Upper lobe of left lung (tissue), 4 donors: ENCODE data around the gene RHBDL1.

Source experiments
- POLR2A ChIP-seq, 4 donors: fragments of 450-650 bp; IDR thresholded peaks; one replicate each; pipeline ENCODE4 v1.5.1; 2016 to 2017; ENCODE audit warnings: antibody characterized with exemption in 4 of 4, mild to moderate bottlenecking in 2 of 4
- POLR2AphosphoS5 ChIP-seq, 2 donors: sonication (generic); formaldehyde crosslinking; IDR thresholded peaks; one replicate each; pipeline ENCODE4 v1.5.1; 2017; ENCODE audit warnings: antibody characterized with exemption in 2 of 2
- TF ChIP-seq, protein P1 (sequence below), 6 experiments: fragments of 450-650 bp in 4 of 6; fragments of 200-600 bp in 2 of 6; sonication (generic) in 2 of 6; IDR thresholded peaks; one replicate each; pipeline ENCODE4 v1.5.1; 2016 to 2019; ENCODE audit warnings: antibody characterized with exemption in 6 of 6

GRCh38 chr16:705431-706188 lies 30.1 kb downstream of the RHBDL1 start, which contains the start of gene FBXL16:
- TF ChIP-seq POLR2A (IDR thresholded peaks at IDR 0.05) = no peak
- TF ChIP-seq, protein P1, sequence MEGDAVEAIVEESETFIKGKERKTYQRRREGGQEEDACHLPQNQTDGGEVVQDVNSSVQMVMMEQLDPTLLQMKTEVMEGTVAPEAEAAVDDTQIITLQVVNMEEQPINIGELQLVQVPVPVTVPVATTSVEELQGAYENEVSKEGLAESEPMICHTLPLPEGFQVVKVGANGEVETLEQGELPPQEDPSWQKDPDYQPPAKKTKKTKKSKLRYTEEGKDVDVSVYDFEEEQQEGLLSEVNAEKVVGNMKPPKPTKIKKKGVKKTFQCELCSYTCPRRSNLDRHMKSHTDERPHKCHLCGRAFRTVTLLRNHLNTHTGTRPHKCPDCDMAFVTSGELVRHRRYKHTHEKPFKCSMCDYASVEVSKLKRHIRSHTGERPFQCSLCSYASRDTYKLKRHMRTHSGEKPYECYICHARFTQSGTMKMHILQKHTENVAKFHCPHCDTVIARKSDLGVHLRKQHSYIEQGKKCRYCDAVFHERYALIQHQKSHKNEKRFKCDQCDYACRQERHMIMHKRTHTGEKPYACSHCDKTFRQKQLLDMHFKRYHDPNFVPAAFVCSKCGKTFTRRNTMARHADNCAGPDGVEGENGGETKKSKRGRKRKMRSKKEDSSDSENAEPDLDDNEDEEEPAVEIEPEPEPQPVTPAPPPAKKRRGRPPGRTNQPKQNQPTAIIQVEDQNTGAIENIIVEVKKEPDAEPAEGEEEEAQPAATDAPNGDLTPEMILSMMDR (IDR thresholded peaks at IDR 0.05) = no peak
- no peak for TF ChIP-seq POLR2AphosphoS5 (IDR thresholded peaks at IDR 0.05)
